ENCODE results near the gene EIF5. TPM values are rescaled to one million over a fixed set of nuclear protein-coding genes. Genes with fewer than 3 reads are reported as not detected.

The EIF5 gene
- polyA plus RNA-seq, 3 donors: 162 to 191 (median 163) TPM

DNA sequence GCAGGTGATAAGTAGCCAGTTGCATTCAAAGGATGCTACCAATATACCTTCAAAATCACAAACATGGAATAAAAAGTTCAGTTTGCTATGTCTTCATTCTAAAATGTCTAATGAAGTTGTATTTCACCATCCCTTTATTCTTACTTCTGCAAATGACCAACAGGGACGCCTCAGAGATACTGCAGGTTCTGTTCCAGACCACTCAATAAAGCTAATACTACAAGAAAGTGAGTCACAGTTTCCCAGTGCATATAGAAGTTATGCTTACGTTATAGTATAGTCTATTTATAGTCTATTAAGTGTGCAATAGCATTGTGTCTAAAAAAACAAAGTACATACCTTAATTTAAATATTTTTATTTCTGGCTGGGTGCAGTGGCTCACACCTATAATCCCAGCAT is 29.3 kb upstream of the EIF5 start:
- DNase-seq: peak; percentile 34 to 54 (median 46)
- Mint-ChIP-seq H3K36me3 (no peaks in the 10 kb centered on the region), H3K27ac (no peak overlapping the region), H3K27me3 (ENCODE audit: low read depth in 3 of 3) (peaks cover 1 to 5% (median 2%) of the 10 kb centered on the region in 3 donors), H3K9me3 (peaks cover 0 to 16% (median 11%) of the 10 kb centered on the region in 7 donors), H3K4me1 (peaks cover 18% of the 10 kb centered on the region), H3K4me3 (no peak overlapping the region)
- H3K79me2 ChIP-seq (ENCODE audit: insufficient read depth, low read length): no peaks in the 10 kb centered on the region
- no peak overlapping the region for H3K9ac ChIP-seq (ENCODE audit: insufficient read depth, low read length, poor library complexity, severe bottlenecking)
- no peak overlapping the region for H3K4me3 ChIP-seq (replicated peaks in 1 of 3; ENCODE audit: low read depth in 2 of 3, low read length in 3 of 3)
- no peaks in the 10 kb centered on the region for H3K27me3 ChIP-seq (ENCODE audit: control insufficient read depth in 2 of 2, insufficient read depth in 2 of 2, low read length in 2 of 2)
- TF ChIP-seq, protein P1, sequence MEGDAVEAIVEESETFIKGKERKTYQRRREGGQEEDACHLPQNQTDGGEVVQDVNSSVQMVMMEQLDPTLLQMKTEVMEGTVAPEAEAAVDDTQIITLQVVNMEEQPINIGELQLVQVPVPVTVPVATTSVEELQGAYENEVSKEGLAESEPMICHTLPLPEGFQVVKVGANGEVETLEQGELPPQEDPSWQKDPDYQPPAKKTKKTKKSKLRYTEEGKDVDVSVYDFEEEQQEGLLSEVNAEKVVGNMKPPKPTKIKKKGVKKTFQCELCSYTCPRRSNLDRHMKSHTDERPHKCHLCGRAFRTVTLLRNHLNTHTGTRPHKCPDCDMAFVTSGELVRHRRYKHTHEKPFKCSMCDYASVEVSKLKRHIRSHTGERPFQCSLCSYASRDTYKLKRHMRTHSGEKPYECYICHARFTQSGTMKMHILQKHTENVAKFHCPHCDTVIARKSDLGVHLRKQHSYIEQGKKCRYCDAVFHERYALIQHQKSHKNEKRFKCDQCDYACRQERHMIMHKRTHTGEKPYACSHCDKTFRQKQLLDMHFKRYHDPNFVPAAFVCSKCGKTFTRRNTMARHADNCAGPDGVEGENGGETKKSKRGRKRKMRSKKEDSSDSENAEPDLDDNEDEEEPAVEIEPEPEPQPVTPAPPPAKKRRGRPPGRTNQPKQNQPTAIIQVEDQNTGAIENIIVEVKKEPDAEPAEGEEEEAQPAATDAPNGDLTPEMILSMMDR (IDR thresholded peaks at IDR 0.05): no peak
- no peak overlapping the region for H3K27ac ChIP-seq (ENCODE audit: low read depth in 1 of 2, low read length in 2 of 2)
- H3K4me1 ChIP-seq (ENCODE audit: control insufficient read depth in 1 of 2, insufficient read depth in 2 of 2, low read length in 2 of 2): peaks cover 9 to 21% of the 10 kb centered on the region in 2 donors
- H3K36me3 ChIP-seq (replicated peaks in 1 of 2; ENCODE audit: control insufficient read depth in 1 of 2, insufficient read depth in 2 of 2, low read length in 2 of 2): no peaks in the 10 kb centered on the region
- H3K9me3 ChIP-seq (replicated peaks in 1 of 2; ENCODE audit: control insufficient read depth in 1 of 2, insufficient read depth in 1 of 2, low read length in 2 of 2): peaks cover 0 to 11% of the 10 kb centered on the region in 2 donors
- H3K4me2 ChIP-seq (replicated peaks; ENCODE audit: extremely low read depth, low read length, poor library complexity, severe bottlenecking): no peak overlapping the region
- intact Hi-C loops (cut with micrococcal nuclease): no loop called here
- WGBS (ENCODE audit: insufficient coverage): no CpG with 5 or more reads among the region's 2 CpGs
- no peak overlapping the region for H2AFZ ChIP-seq (ENCODE audit: insufficient read depth, low read depth, low read length, poor library complexity, severe bottlenecking)
- H4K20me1 ChIP-seq (ENCODE audit: insufficient read depth, low read length): no peaks in the 10 kb centered on the region

DNA sequence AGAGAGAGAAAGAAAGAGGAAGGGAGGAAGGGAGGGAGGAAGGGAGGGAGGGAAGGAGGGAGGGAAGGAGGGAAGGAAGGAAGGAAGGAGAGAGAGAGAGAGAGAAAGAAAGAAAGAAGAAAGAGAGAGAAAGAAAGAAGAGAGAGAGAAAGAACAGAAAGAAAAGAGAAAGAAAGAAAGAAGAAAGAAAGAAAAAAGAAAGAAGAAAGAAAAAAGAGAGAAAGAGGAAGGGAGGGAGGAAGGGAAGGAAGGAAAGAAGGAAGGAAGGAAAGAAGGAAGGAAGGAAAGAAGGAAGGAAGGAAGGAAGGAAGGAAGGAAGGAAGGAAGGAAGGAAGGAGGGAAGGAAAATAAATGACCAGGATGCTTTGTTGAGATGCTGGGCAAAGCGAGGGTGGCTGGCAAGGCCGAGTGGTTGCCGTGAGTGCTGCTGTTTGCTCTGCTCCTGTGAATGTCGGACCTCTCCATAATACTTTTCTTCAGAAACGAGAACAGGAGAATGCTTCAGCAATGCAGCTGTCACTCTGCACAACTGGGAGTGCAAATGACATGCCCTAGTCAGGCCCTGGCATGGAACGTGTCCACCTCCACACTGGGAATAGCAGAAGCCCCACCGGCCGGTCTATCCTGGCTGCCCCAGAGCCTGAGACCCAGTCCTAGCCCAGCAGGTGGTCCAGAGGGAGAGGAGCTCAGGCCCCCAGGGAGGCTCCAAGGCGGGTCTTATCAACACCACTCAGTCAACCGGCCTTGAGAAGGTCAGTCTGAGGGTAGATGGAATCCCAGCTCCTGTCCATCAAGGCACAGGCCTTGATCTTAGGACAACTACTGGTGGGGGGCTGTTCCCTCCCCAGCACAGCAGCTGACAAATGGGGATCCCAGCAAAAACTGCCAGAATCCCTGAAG is 25.1 kb upstream of the EIF5 start:
- Histone ChIP-seq H3K27ac (ENCODE audit: low read depth in 1 of 2, low read length in 2 of 2) (no peak overlapping the region), H3K9me3 (replicated peaks in 1 of 2; ENCODE audit: control insufficient read depth in 1 of 2, insufficient read depth in 1 of 2, low read length in 2 of 2) (peaks cover 0 to 11% of the 10 kb centered on the region in 2 donors)
- intact Hi-C loops (cut with micrococcal nuclease): no loop called here

More for the DNA sequence above, 25.1 kb upstream of the EIF5 start:
- TF ChIP-seq, protein P1 (IDR thresholded peaks at IDR 0.05): no peak
- H3K79me2 ChIP-seq (ENCODE audit: insufficient read depth, low read length): no peaks in the 10 kb centered on the region
- H4K20me1 ChIP-seq (ENCODE audit: insufficient read depth, low read length): no peaks in the 10 kb centered on the region
- H3K4me1 ChIP-seq (ENCODE audit: control insufficient read depth in 1 of 2, insufficient read depth in 2 of 2, low read length in 2 of 2): peaks cover 0 to 6% of the 10 kb centered on the region in 2 donors
- H3K4me3 Mint-ChIP-seq: no peak overlapping the region
- H3K27me3 Mint-ChIP-seq (ENCODE audit: low read depth in 3 of 3): peaks cover 1 to 4% (median 4%) of the 10 kb centered on the region in 3 donors
- no peak overlapping the region for H3K4me2 ChIP-seq (replicated peaks; ENCODE audit: extremely low read depth, low read length, poor library complexity, severe bottlenecking)
- H3K36me3 Mint-ChIP-seq: no peaks in the 10 kb centered on the region
- peaks cover 0 to 19% (median 11%) of the 10 kb centered on the region in 7 donors for H3K9me3 Mint-ChIP-seq
- H3K27ac Mint-ChIP-seq: peak overlapping the region in 1 of 7 donors; percentile 47
- WGBS (ENCODE audit: insufficient coverage): 96% methylated on average over 8 of the region's 10 CpGs
- H3K9ac ChIP-seq (ENCODE audit: insufficient read depth, low read length, poor library complexity, severe bottlenecking): no peak overlapping the region
- H3K27me3 ChIP-seq (ENCODE audit: control insufficient read depth in 2 of 2, insufficient read depth in 2 of 2, low read length in 2 of 2): no peaks in the 10 kb centered on the region
- no peak for DNase-seq
- no peak overlapping the region for H3K4me3 ChIP-seq (replicated peaks in 1 of 3; ENCODE audit: low read depth in 2 of 3, low read length in 3 of 3)
- no peaks in the 10 kb centered on the region for H3K36me3 ChIP-seq (replicated peaks in 1 of 2; ENCODE audit: control insufficient read depth in 1 of 2, insufficient read depth in 2 of 2, low read length in 2 of 2)
- no peak overlapping the region for H2AFZ ChIP-seq (ENCODE audit: insufficient read depth, low read depth, low read length, poor library complexity, severe bottlenecking)
- H3K4me1 Mint-ChIP-seq: peaks cover 4% of the 10 kb centered on the region

All from CD14-positive monocyte (primary cell).